ENCODE results near the gene CYP27C1.
"Not testable (repeated sequence)": the region's sequence is repeated elsewhere in the genome, so short reads cannot be mapped to it uniquely, and the experiment has no call there.

CYP27C1 gene

DNA sequence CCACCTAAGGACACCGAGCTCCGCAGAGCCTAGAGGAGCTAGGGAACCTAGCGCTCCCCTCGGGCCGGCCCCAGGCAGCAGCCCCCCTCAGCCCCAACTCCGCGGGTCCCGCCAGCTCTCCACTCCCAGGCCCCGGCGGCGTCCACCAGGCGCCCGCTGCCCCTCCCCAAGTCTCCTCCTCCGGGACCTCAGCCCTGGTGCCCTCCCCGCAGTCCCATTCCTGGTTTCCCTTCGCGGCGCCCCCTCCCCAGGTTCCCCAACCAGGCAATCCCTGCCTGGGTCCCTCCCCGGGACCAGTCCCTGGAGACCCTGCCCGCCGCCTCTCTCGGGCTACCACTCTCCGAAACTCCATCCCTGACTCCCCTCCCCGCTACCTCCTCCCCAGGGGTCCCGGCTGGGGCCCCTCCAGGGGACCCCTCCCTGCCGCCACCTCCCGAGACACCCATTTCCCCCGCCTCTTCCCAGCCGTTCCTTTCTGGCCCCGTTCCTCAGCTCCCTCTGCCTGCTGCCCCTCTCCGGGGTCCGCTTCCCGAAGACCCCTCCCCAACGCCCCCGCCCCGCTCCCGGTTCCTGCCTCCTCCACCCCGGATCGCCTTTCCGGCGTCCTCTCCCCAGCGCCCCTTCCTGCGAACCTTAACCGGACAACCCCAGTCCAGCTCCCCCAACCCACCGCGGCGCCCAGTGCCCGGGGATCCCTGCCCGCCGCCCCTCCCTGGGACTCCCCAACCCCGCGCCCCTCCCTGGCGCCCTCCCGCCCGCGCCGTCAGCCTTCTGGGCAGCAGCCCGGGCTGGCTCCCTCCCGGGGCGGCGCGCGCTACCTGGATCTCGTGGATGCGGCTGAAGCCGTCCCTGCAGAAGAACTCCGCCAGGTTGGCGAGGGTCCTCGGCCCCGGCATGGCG lies 678 bp downstream of the CYP27C1 start:
- no peak overlapping the region for H3K4me3 ChIP-seq (ENCODE audit: low read depth, low read length)
- TF ChIP-seq, protein P1, sequence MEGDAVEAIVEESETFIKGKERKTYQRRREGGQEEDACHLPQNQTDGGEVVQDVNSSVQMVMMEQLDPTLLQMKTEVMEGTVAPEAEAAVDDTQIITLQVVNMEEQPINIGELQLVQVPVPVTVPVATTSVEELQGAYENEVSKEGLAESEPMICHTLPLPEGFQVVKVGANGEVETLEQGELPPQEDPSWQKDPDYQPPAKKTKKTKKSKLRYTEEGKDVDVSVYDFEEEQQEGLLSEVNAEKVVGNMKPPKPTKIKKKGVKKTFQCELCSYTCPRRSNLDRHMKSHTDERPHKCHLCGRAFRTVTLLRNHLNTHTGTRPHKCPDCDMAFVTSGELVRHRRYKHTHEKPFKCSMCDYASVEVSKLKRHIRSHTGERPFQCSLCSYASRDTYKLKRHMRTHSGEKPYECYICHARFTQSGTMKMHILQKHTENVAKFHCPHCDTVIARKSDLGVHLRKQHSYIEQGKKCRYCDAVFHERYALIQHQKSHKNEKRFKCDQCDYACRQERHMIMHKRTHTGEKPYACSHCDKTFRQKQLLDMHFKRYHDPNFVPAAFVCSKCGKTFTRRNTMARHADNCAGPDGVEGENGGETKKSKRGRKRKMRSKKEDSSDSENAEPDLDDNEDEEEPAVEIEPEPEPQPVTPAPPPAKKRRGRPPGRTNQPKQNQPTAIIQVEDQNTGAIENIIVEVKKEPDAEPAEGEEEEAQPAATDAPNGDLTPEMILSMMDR (IDR thresholded peaks at IDR 0.05; ENCODE audit: low read depth, low read length), result no peak

DNA sequence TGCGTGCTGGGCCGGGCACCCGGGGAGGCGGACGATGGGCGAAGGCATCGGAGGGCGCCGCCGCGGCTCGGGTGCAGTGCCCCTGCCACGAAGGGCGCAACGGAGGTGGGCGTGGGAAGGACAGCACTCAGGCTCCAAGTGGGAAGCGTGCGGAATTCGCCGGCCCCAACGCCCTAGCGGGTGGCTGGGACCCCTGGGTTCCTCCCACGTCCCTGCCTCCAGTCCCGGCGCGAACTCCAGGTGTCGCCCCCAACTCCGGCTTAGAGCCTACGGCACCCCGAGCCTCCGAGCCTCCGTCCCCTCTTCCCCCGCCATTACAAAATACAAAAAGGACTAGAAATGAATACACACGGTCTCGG lies 1.3 kb downstream of the CYP27C1 start:
- H3K4me3 ChIP-seq (ENCODE audit: low read depth, low read length), result no peak overlapping the region
- TF ChIP-seq, protein P1 (IDR thresholded peaks at IDR 0.05; ENCODE audit: low read depth, low read length), result no peak

DNA sequence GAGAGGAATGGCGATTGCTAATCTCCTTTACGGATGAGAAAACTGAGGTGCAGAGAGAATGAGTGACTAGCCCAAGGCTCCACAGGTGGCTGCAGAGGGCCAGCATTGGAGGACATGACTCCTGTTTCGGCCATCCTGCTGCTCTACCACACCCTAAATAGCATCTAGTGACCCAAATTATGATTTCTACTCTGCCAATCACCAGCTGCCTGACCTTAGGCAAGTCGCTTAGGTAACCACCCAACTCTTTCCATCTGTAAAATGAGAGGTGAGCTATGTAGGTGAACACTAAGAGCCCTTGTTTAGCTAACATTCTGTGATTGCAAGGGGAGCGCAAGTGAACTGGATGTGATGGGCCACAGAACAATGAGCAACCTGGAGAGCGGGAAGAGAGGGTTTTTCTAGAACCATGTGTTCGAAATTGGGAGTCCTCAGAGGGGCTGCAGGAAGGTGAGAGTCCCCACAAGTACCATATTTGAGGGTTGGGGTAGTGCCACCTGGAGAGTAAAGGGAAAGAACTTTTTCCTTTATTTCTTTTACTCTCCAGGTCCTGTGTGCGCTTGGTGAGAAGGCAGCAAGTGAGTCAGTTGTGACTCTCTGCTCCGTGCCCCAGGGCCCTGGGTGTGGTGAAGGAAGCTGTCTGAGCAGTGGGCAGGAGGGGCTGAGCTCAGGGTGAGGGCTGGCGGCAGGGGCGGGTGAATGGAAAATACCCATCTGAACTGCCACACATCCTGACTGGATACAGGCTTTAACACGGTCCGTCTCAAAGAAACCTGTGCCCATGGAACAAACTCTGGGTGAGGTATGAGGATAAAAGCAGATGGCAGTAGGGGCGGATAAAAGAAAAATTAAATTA lies 2.4 kb downstream of the CYP27C1 start:
- H3K4me3 ChIP-seq (ENCODE audit: low read depth, low read length), result no peak overlapping the region
- TF ChIP-seq, protein P1 (IDR thresholded peaks at IDR 0.05; ENCODE audit: low read depth, low read length), result no peak

DNA sequence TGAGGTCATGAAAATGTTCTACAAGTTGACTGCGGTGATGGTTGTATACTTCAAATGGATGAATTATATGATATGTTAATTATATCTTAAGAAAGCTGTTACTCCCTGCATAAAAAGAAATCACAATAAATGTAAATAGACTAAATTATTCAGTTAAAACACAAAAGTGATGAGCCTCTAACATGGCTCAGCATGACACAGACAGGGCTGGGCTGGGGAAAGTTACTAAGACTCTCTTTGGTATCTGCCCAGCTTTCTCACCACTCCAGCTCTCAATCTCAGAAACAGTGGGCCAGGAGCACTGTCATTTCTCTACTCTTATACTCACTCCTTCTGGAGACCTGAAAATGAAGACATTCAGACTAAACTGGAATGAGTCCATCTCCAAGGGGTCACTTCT lies 3.5 kb downstream of the CYP27C1 start:
- TF ChIP-seq, protein P1 (IDR thresholded peaks at IDR 0.05; ENCODE audit: low read depth, low read length), result no peak
- H3K4me3 ChIP-seq (ENCODE audit: low read depth, low read length), result no peak overlapping the region

DNA sequence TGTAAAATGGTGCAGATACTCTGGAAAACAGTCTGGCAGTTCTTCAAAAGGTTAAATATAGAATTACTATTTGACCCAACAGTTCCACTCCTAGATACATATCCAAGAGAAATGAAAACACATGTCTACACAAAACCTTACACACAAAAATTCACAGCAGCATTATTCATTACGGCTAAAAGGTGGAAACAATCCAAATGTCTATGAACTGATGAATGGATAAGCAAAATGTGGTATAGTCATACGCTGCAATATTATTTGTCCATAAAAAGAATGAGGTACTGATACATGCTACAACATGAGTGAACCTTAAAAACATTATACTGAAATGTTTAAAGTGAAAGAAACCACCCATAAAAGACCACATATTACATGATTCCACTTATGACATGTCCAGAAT lies 4.0 kb downstream of the CYP27C1 start:
- no peak overlapping the region for H3K4me3 ChIP-seq (ENCODE audit: low read depth, low read length)
- TF ChIP-seq, protein P1 (IDR thresholded peaks at IDR 0.05; ENCODE audit: low read depth, low read length), result no peak

DNA sequence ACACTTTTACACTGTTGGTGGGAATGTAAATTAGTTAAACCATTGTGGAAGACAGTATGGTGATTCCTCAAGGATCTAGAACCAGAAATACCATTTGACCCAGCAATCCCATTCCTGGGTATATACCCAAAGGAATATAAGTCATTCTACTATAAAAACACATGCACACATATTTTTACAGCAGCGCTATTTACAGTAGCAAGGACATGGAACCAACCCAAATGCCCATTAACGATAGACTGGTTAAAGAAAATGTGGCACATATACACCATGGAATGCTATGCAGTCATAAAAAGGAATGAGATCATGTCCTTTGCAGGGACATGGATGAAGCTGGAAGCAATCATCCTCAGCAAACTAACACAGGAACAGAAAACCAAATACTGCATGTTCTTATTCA lies 5.9 kb downstream of the CYP27C1 start:
- H3K4me3 ChIP-seq (ENCODE audit: low read depth, low read length), result not testable (repeated sequence)

DNA sequence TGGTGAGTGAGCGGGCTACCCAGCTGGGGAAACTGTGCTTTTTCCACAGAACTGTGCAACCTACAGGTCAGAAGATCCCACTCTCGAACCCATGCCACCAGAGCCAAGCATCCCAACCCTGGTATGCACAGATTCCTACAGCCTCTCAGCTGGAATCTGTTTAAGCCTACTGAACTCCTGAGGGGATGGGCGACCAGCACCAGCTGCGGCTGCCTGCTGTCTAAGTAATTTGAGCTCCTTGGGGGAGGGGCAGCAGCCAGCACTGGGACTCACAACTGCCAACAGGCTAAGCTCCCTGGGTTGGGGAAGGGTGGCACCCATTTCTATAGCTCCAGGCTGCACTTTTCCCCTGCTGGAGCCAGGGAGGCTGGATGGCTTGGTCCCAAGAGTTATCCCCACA lies 11.8 kb downstream of the CYP27C1 start:
- TF ChIP-seq, protein P1 (IDR thresholded peaks at IDR 0.05; ENCODE audit: low read depth, low read length), result no peak
- H3K4me3 ChIP-seq (ENCODE audit: low read depth, low read length), result no peak overlapping the region

Measured in WI38 (cell line).